HCT116 (cell line): ENCODE data around the gene RBM38.

Experiments used
- EZH2 ChIP-seq: fragments of 200-600 bp; sonication (generic); IDR thresholded peaks from 2 replicates; pipeline ENCODE4 v1.6.1; 2017; ENCODE audit warnings: antibody characterized with exemption, mixed run types
- EZH2phosphoT487 ChIP-seq: fragments of 200-600 bp; IDR thresholded peaks from 2 replicates; pipeline ENCODE4 v1.6.1; 2018; ENCODE audit warnings: antibody characterized with exemption, borderline replicate concordance
- POLR2AphosphoS5 ChIP-seq: IDR thresholded peaks from 2 replicates; pipeline ENCODE4 v1.6.1; 2011; ENCODE audit warnings: mild to moderate bottlenecking, low read depth, low read length, moderate library complexity

GRCh38 chr20:57422254-57422653 is 31.1 kb downstream of the RBM38 start:
- TF ChIP-seq POLR2AphosphoS5: no peak
- no peak for TF ChIP-seq EZH2phosphoT487
- no peak for TF ChIP-seq EZH2
